H1 (cell line): ENCODE measurements around the gene CTNNBL1.

ENCODE experiments used
- ATF3 ChIP-seq: IDR thresholded peaks from 2 replicates; pipeline ENCODE4 v1.6.1; 2011; ENCODE audit warnings: low read depth, mild to moderate bottlenecking, low read length; ENCODE audit not compliant: insufficient read depth
- CTBP2 ChIP-seq: IDR thresholded peaks from 2 replicates; pipeline ENCODE4 v1.7.0; 2011; ENCODE audit warnings: borderline replicate concordance, mild to moderate bottlenecking, moderate library complexity, mixed read lengths, low read length; ENCODE audit not compliant: insufficient read depth, insufficient read length
- CTCF ChIP-seq, 3 experiments: IDR thresholded peaks; 1 replicate in 2 of 3; 2 replicates in 1 of 3; pipeline versions ENCODE4 v1.5.1 to v1.6.1; 2011; ENCODE audit warnings: low read length in 3 of 3, mild to moderate bottlenecking in 3 of 3, inconsistent platforms in 2 of 3, low read depth in 1 of 3, moderate library complexity in 1 of 3; ENCODE audit not compliant: insufficient read depth in 1 of 3; ENCODE audit errors: control extremely low read depth in 1 of 3
- FOSL1 ChIP-seq: IDR thresholded peaks from 2 replicates; pipeline ENCODE4 v1.6.1; 2011; ENCODE audit warnings: mild to moderate bottlenecking, low read depth, low read length, moderate library complexity; ENCODE audit not compliant: insufficient read depth
- JUN ChIP-seq: IDR thresholded peaks from 2 replicates; pipeline ENCODE4 v1.6.1; 2011; ENCODE audit warnings: low read depth, mild to moderate bottlenecking, improper control_type of control experiment, low read length
- JUND ChIP-seq: IDR thresholded peaks from 2 replicates; pipeline ENCODE4 v1.6.1; 2011; ENCODE audit warnings: mild to moderate bottlenecking, improper control_type of control experiment, low read length
- KDM1A ChIP-seq: fragments of 200-600, 300-600 bp; sonication (generic); IDR thresholded peaks from 2 replicates; pipeline ENCODE4 v1.7.1; 2016; ENCODE audit warnings: mild to moderate bottlenecking, low read length, borderline replicate concordance
- POLR2A ChIP-seq, 2 experiments: IDR thresholded peaks; 1 replicate in 1 of 2; 2 replicates in 1 of 2; pipeline ENCODE4 v1.6.1; 2011; ENCODE audit warnings: low read depth in 2 of 2, low read length in 2 of 2, mild to moderate bottlenecking in 2 of 2; ENCODE audit errors: control extremely low read depth in 1 of 2
- POU5F1 ChIP-seq: IDR thresholded peaks from 2 replicates; pipeline ENCODE4 v1.6.1; 2011; ENCODE audit warnings: low read depth, mild to moderate bottlenecking, low read length, moderate library complexity
- SIX5 ChIP-seq: IDR thresholded peaks from 2 replicates; pipeline ENCODE4 v1.6.1; 2011; ENCODE audit warnings: mild to moderate bottlenecking, low read depth, low read length
- SP2 ChIP-seq: IDR thresholded peaks from 2 replicates; pipeline ENCODE4 v1.6.1; 2012; ENCODE audit warnings: mild to moderate bottlenecking, low read length, inconsistent platforms
- TEAD4 ChIP-seq: IDR thresholded peaks from 2 replicates; pipeline ENCODE4 v1.6.1; 2012; ENCODE audit warnings: low read depth, low read length, inconsistent platforms, mixed read lengths

GRCh38 chr20:37734228-37734985 is 40.6 kb downstream of the CTNNBL1 start:
- TF ChIP-seq KDM1A, result no peak
- no peak for TF ChIP-seq POLR2A (IDR thresholded peaks at IDR 0.05; ENCODE audit: control extremely low read depth in 1 of 2, low read depth in 2 of 2, low read length in 2 of 2)
- no peak for TF ChIP-seq CTCF (IDR thresholded peaks at IDR 0.05; ENCODE audit: control extremely low read depth in 1 of 3, insufficient read depth in 1 of 3, low read depth in 1 of 3, low read length in 3 of 3)
- no peak for TF ChIP-seq TEAD4
- TF ChIP-seq SIX5, result no peak
- no peak for TF ChIP-seq JUND
- TF ChIP-seq POU5F1, result no peak
- TF ChIP-seq ATF3, result no peak
- no peak for TF ChIP-seq CTBP2
- TF ChIP-seq FOSL1, result no peak
- TF ChIP-seq JUN, result no peak
- no peak for TF ChIP-seq SP2
